Adrenal gland (tissue), 5 donors: Measurements from ENCODE around the gene SIRT6.
"Not testable (repeated sequence)": the region's sequence is repeated elsewhere in the genome, so short reads cannot be mapped to it uniquely, and the experiment has no call there.

ENCODE experiments used
- POLR2A ChIP-seq, 2 donors: fragments of 450-650 bp; IDR thresholded peaks; one replicate each; pipeline ENCODE4 v1.6.1; 2017; ENCODE audit warnings: antibody characterized with exemption in 2 of 2, mild to moderate bottlenecking in 2 of 2, moderate library complexity in 1 of 2
- TF ChIP-seq, protein P1 (sequence below), 6 experiments: fragments of 450-650 bp in 4 of 6; fragments of 200-600 bp in 2 of 6; sonication (generic) in 1 of 6; IDR thresholded peaks; 1 replicate in 5 of 6; 2 replicates in 1 of 6; pipeline versions ENCODE4 v1.5.1 to v1.8.0; 2016 to 2021; ENCODE audit warnings: antibody characterized with exemption in 6 of 6, mild to moderate bottlenecking in 2 of 6, moderate library complexity in 1 of 6
- donor health status: DM: no; HTN: no; CAD: no.

GRCh38 chr19:4232139-4232538 is 49.8 kb upstream of the SIRT6 start:
- TF ChIP-seq, protein P1, sequence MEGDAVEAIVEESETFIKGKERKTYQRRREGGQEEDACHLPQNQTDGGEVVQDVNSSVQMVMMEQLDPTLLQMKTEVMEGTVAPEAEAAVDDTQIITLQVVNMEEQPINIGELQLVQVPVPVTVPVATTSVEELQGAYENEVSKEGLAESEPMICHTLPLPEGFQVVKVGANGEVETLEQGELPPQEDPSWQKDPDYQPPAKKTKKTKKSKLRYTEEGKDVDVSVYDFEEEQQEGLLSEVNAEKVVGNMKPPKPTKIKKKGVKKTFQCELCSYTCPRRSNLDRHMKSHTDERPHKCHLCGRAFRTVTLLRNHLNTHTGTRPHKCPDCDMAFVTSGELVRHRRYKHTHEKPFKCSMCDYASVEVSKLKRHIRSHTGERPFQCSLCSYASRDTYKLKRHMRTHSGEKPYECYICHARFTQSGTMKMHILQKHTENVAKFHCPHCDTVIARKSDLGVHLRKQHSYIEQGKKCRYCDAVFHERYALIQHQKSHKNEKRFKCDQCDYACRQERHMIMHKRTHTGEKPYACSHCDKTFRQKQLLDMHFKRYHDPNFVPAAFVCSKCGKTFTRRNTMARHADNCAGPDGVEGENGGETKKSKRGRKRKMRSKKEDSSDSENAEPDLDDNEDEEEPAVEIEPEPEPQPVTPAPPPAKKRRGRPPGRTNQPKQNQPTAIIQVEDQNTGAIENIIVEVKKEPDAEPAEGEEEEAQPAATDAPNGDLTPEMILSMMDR (IDR thresholded peaks at IDR 0.05), result not testable (repeated sequence)
- not testable (repeated sequence) for TF ChIP-seq POLR2A (IDR thresholded peaks at IDR 0.05)
